NCI-H1048 (cell line): ENCODE results near the gene NACA2.
"Not testable (repeated sequence)": the region's sequence is repeated elsewhere in the genome, so short reads cannot be mapped to it uniquely, and the experiment has no call there.

Source experiments
- DNase-seq: peaks from one replicate; lab custom pipeline; 2025; lab: John Stamatoyannopoulos, UW

The NACA2 gene

GRCh38 chr17:61599608-61600007, 8.6 kb upstream of the NACA2 start:
- no peak for DNase-seq

- no peak for DNase-seq
These were observed 7.0 kb upstream of the NACA2 start for GRCh38 chr17:61598014-61598413.

- DNase-seq, result no peak
These were observed 6.6 kb upstream of the NACA2 start for GRCh38 chr17:61597607-61598006.

- DNase-seq, result no peak
These were observed 4.6 kb upstream of the NACA2 start for GRCh38 chr17:61595418-61596186.

GRCh38 chr17:61594294-61594825, 3.3 kb upstream of the NACA2 start:
- DNase-seq, result no peak

- no peak for DNase-seq
These were observed 2.4 kb upstream of the NACA2 start for GRCh38 chr17:61593426-61593825.

- no peak for DNase-seq
These were observed 911 bp upstream of the NACA2 start for GRCh38 chr17:61591930-61592329.

GRCh38 chr17:61589990-61590389, 1.0 kb downstream of the NACA2 start:
- no peak for DNase-seq

- DNase-seq, result no peak
These were observed 3.0 kb downstream of the NACA2 start for GRCh38 chr17:61587807-61588660.

- no peak for DNase-seq
These were observed 3.8 kb downstream of the NACA2 start for GRCh38 chr17:61587242-61587641.

GRCh38 chr17:61586622-61587021, 4.4 kb downstream of the NACA2 start:
- not testable (repeated sequence) for DNase-seq

- DNase-seq, result no peak
These were observed 4.9 kb downstream of the NACA2 start for GRCh38 chr17:61586031-61586566.

GRCh38 chr17:61584866-61585265, 6.2 kb downstream of the NACA2 start:
- DNase-seq, result no peak

GRCh38 chr17:61584266-61584665, 6.8 kb downstream of the NACA2 start:
- DNase-seq, result no peak

GRCh38 chr17:61583660-61584264, 7.3 kb downstream of the NACA2 start:
- DNase-seq, result no peak

GRCh38 chr17:61583242-61583641, 7.8 kb downstream of the NACA2 start:
- no peak for DNase-seq

GRCh38 chr17:61582593-61582992, 8.4 kb downstream of the NACA2 start:
- no peak for DNase-seq

- DNase-seq, result no peak
These were observed 9.2 kb downstream of the NACA2 start for GRCh38 chr17:61581611-61582349.

GRCh38 chr17:61580502-61580901, 10.5 kb downstream of the NACA2 start:
- DNase-seq, result no peak

- no peak for DNase-seq
These were observed 11.1 kb downstream of the NACA2 start for GRCh38 chr17:61579961-61580360.

GRCh38 chr17:61579347-61579746, 11.7 kb downstream of the NACA2 start:
- no peak for DNase-seq

GRCh38 chr17:61578645-61579044, 12.4 kb downstream of the NACA2 start:
- no peak for DNase-seq
